GM12872 (cell line): ENCODE data around the gene MPPED2.

ENCODE experiments used
- TF ChIP-seq, protein P1 (sequence below): IDR thresholded peaks from 3 replicates; pipeline ENCODE4 v1.5.1; 2011; ENCODE audit warnings: low read depth, mild to moderate bottlenecking, low read length, moderate library complexity; ENCODE audit not compliant: insufficient read depth

Gene MPPED2

GRCh38 chr11:30522536-30523243, 63.5 kb downstream of the MPPED2 start:
- TF ChIP-seq, protein P1, sequence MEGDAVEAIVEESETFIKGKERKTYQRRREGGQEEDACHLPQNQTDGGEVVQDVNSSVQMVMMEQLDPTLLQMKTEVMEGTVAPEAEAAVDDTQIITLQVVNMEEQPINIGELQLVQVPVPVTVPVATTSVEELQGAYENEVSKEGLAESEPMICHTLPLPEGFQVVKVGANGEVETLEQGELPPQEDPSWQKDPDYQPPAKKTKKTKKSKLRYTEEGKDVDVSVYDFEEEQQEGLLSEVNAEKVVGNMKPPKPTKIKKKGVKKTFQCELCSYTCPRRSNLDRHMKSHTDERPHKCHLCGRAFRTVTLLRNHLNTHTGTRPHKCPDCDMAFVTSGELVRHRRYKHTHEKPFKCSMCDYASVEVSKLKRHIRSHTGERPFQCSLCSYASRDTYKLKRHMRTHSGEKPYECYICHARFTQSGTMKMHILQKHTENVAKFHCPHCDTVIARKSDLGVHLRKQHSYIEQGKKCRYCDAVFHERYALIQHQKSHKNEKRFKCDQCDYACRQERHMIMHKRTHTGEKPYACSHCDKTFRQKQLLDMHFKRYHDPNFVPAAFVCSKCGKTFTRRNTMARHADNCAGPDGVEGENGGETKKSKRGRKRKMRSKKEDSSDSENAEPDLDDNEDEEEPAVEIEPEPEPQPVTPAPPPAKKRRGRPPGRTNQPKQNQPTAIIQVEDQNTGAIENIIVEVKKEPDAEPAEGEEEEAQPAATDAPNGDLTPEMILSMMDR, result no peak

- TF ChIP-seq, protein P1, result no peak
Measured at GRCh38 chr11:30521297-30522071, 64.7 kb downstream of the MPPED2 start.

- TF ChIP-seq, protein P1, result no peak
Measured at GRCh38 chr11:30513087-30513486, 73.1 kb downstream of the MPPED2 start.

DNA sequence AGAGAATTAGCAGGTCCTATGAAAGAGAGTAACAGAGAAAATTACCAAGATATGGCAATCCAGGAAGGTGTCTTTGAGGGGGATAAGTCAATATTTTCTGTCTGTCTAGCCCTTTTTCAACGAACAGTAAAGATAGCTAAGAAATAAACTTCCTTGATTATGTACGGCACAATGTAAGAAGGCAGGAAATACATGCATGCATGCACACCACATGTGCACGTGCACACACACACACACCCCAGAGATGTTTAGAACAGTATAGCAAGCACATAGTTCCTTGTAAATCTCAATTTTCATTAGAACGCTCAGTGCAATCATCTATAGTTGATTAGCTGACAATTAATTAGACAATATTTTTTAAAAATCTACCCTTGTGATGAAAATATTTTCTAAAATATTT, 74.7 kb downstream of the MPPED2 start:
- TF ChIP-seq, protein P1, result no peak

DNA sequence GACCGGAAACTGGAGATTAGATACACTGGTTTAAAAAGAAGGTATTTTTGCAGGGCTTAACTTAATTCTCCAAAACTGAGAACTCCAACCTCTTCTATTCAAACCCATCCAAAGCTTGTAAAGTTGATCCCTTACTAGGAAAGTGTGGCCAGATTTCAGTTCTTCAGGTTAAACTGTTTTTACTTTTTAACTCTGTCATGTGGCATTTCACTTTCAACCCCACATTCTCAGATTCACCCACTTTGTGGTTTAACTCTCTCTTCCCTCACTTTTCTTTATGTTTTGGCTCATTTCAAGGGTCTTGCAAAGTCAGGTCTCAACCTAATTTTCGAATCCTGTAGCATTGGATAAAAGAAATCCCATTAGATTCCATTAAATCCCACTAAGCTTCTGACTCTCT, 75.4 kb downstream of the MPPED2 start:
- TF ChIP-seq, protein P1, result no peak

DNA sequence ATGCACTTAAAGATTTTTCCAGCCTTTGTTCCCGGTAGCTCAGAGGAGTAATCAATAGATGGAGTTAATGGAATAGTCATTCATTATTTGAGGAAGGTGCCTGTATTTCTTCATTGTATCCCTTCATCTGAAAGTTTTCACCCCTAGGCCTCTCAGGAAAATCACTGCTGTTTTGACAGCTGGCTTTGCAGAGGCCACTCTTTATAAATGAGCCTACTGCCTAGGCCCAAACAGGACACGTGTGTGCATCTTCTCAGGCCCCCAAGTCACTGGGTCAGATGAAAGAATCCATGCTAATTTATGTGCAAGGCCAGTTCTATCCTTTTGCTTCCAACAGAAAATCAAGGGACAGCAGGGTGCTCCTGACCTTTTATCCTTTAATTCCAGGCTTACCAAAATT, 76.8 kb downstream of the MPPED2 start:
- TF ChIP-seq, protein P1, result no peak

DNA sequence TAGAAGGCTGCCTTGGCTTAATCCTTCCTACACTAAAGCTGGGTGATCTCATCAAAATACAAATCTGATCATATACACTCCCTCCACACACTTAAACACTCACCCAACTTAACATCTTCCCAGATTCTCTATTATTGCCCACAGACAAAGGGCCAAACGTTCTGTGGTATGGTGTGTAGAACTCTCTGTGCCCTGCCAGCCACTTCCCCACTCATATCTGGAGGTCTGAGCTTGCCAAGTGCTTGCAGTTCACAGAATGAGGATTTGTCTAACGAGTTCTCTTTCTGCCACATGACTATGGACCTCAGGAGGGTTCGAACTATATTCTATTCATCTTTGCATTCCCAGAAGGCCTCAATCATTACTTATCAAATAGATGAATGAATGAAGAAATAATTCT, 77.6 kb downstream of the MPPED2 start:
- TF ChIP-seq, protein P1, result no peak
